Lower lobe of right lung (tissue), 2 donors: ENCODE results near the gene THAP2. TPM values are rescaled to one million over a fixed set of nuclear protein-coding genes. Genes with fewer than 3 reads are reported as not detected.
"Not testable (repeated sequence)": the region's sequence is repeated elsewhere in the genome, so short reads cannot be mapped to it uniquely, and the experiment has no call there.

Experiments used
- ATAC-seq, 2 donors: fragments of 200-7000 bp; cut with Tn5 transposase; one replicate each; pipeline ENCODE4 v1.9.1; 2020 to 2022; ENCODE audit warnings: mild to moderate bottlenecking in 2 of 2, moderate library complexity in 2 of 2
- DNase-seq: peaks from one replicate; pipeline ENCODE4 v3.0.0-alpha.2; 2020
- H3K27ac ChIP-seq: fragments of 200-600 bp; one replicate; pipeline ENCODE4 v1.8.0; 2022
- H3K27me3 ChIP-seq: fragments of 200-600 bp; one replicate; pipeline ENCODE4 v1.8.0; 2022; ENCODE audit warnings: low read depth
- H3K36me3 ChIP-seq: fragments of 200-600 bp; one replicate; pipeline ENCODE4 v1.8.0; 2022; ENCODE audit warnings: mild to moderate bottlenecking
- H3K4me1 ChIP-seq: fragments of 200-600 bp; one replicate; pipeline ENCODE4 v1.8.0; 2022
- H3K4me3 ChIP-seq: fragments of 200-600 bp; one replicate; pipeline ENCODE4 v1.8.0; 2022; ENCODE audit warnings: mild to moderate bottlenecking
- H3K9me3 ChIP-seq: fragments of 200-600 bp; one replicate; pipeline ENCODE4 v1.8.0; 2022
- intact Hi-C: fragments of 100-400 bp; cut with DNase I; formaldehyde crosslinking; loops from one replicate; pipeline ENCODE4 v1.11.0; 2022
- total RNA-seq: library from RNA; stranded (reverse); fragmentation: NEBNext Ultra II Directional; extraction: Animal tissue kit (Norgen Biotek cat#: 25700); gene quantifications from one replicate; pipeline ENCODE4 v1.2.1, GENCODE V29; 2021
- TF ChIP-seq, protein P1 (sequence below): fragments of 200-600 bp; IDR thresholded peaks from one replicate; pipeline ENCODE4 v1.8.0; 2022; ENCODE audit warnings: antibody characterized with exemption, mild to moderate bottlenecking
- donor health status: DM: no; HTN: yes; CAD: no; lungs with severe emphysema.

THAP2 gene
- total RNA-seq, 1 donor from 2014 or later = 6.1 TPM

DNA sequence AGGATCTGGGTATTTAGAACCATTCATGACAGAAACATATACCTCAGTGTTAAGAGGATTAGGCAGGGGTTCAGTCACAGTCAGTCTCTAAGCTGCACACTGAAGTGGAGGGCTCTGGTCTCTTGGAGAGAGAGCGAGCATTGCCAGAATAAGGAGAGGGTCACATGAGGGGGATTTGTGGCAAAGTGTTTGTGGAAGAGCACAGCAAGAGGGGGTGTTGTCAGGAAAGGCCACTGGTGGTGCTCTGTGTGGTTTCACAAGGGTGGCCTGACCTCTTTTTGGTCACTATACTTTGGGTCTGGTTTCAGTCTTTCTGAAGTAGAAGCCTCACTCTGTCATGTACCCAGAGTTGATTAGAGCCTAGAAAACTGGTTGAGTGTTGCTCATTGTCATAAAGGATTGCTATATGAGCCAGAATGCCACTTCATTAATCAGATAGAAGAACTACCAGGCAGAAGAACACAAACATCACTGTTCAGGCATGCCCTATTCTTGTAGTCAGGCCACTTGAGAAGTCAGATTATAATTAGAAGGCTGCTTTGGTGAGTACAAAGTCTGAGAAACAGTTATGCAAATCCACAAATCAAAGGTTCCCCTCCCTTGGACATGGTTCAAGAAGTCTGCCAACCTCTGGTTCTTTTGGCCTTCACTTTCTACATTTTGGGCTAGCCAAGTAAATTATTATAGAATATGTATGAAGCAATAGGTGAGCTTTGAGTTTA is 30.2 kb downstream of the THAP2 start:
- H3K36me3 ChIP-seq = peaks cover 34% of the 10 kb centered on the region
- no peak for DNase-seq
- H3K27me3 ChIP-seq = no peaks in the 10 kb centered on the region
- H3K4me1 ChIP-seq = no peaks in the 10 kb centered on the region
- no peaks in the 10 kb centered on the region for H3K9me3 ChIP-seq
- TF ChIP-seq, protein P1, sequence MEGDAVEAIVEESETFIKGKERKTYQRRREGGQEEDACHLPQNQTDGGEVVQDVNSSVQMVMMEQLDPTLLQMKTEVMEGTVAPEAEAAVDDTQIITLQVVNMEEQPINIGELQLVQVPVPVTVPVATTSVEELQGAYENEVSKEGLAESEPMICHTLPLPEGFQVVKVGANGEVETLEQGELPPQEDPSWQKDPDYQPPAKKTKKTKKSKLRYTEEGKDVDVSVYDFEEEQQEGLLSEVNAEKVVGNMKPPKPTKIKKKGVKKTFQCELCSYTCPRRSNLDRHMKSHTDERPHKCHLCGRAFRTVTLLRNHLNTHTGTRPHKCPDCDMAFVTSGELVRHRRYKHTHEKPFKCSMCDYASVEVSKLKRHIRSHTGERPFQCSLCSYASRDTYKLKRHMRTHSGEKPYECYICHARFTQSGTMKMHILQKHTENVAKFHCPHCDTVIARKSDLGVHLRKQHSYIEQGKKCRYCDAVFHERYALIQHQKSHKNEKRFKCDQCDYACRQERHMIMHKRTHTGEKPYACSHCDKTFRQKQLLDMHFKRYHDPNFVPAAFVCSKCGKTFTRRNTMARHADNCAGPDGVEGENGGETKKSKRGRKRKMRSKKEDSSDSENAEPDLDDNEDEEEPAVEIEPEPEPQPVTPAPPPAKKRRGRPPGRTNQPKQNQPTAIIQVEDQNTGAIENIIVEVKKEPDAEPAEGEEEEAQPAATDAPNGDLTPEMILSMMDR = no peak
- H3K27ac ChIP-seq = no peak overlapping the region
- no peak for ATAC-seq
- no peak overlapping the region for H3K4me3 ChIP-seq
- intact Hi-C loops = no loop called here

DNA sequence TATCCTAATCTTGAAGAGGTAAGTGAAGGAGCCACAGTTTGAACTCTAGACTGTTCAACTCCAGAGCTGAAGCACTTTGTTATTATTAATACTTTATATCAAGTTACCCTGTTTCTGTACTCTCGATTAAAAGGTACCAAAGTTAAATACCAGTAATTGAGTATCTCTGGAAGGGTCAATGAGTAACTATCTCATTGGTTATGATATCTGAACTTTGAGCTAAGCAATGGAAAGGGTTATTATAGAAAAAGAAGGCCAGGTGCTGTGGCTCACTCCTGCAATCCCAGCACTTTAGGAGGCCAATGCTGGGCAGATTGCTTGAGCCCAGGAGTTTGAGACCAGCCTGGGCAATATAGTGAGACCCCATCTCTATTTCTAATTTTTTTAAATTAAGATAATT is 31.7 kb downstream of the THAP2 start:
- no peak for DNase-seq
- peaks cover 50% of the 10 kb centered on the region for H3K36me3 ChIP-seq
- no peaks in the 10 kb centered on the region for H3K4me1 ChIP-seq
- H3K27ac ChIP-seq = no peak overlapping the region
- intact Hi-C loops = no loop called here
- TF ChIP-seq, protein P1 = no peak
- no peaks in the 10 kb centered on the region for H3K27me3 ChIP-seq
- no peak for ATAC-seq
- no peaks in the 10 kb centered on the region for H3K9me3 ChIP-seq
- H3K4me3 ChIP-seq = no peak overlapping the region

- H3K36me3 ChIP-seq = peaks cover 56% of the 10 kb centered on the region
- H3K4me3 ChIP-seq, H3K9me3 ChIP-seq, ATAC-seq, H3K27me3 ChIP-seq, DNase-seq, H3K27ac ChIP-seq, H3K4me1 ChIP-seq, intact Hi-C loops: not testable (repeated sequence)
Observed at GRCh38 chr12:71702181-71702580, 38.1 kb downstream of the THAP2 start.

DNA sequence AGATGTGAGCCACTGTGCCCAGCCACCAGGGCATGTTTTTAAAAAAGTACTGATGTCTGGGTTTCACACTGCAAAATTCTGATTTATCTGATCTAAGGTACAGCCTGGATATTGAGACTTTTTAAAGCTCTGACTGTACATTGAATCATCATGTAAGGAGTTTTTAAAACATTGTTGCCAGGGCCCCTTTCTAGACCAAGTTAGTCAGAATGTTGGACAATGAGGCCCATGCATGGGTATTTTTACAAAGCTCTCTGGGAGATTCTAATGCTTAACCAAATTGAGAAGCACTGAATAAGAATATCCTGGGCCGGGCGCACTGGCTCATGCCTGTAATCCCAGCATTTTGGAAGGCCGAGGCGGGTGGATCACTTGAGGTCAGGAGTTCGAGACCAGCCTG is 38.5 kb downstream of the THAP2 start:
- Histone ChIP-seq H3K27me3 (no peaks in the 10 kb centered on the region), H3K4me1 (no peaks in the 10 kb centered on the region), H3K27ac (no peak overlapping the region), H3K4me3 (no peak overlapping the region), H3K9me3 (no peaks in the 10 kb centered on the region), H3K36me3 (peaks cover 52% of the 10 kb centered on the region)
- DNase-seq (no peak), ATAC-seq (no peak)
- TF ChIP-seq, protein P1 = no peak
- intact Hi-C loops = no loop called here

GRCh38 chr12:71703206-71703605 is 39.1 kb downstream of the THAP2 start:
- H3K4me1 ChIP-seq = no peaks in the 10 kb centered on the region
- DNase-seq (no peak), ATAC-seq (no peak)
- intact Hi-C loops = no loop called here
- no peaks in the 10 kb centered on the region for H3K9me3 ChIP-seq
- H3K27me3 ChIP-seq = no peaks in the 10 kb centered on the region
- peaks cover 46% of the 10 kb centered on the region for H3K36me3 ChIP-seq
- no peak overlapping the region for H3K27ac ChIP-seq
- TF ChIP-seq, protein P1 = no peak
- no peak overlapping the region for H3K4me3 ChIP-seq

DNA sequence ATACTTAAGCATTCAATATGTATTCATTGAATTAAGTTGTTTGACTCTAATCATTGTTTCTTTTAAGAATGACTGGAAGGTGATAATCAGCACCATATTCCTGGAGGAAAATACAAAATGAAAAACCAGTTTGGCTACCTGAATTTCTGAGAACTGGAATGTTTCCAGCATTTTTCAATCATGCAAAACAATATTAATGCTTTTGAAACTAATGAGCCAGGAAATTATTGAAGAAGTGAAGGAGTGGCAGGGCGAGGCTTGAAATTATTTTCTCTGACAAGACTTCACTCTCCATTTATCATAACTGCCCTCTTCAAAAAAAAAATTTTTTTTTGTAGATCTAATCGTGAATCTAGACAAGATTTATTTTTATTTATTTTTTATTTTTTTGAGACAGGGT is 40.8 kb downstream of the THAP2 start:
- H3K27ac ChIP-seq = no peak overlapping the region
- H3K4me1 ChIP-seq = no peaks in the 10 kb centered on the region
- H3K36me3 ChIP-seq = peaks cover 28% of the 10 kb centered on the region
- H3K27me3 ChIP-seq = no peaks in the 10 kb centered on the region
- no peak overlapping the region for H3K4me3 ChIP-seq
- ATAC-seq = no peak
- intact Hi-C loops = no loop called here
- TF ChIP-seq, protein P1 = no peak
- no peak for DNase-seq
- H3K9me3 ChIP-seq = no peaks in the 10 kb centered on the region
